A549 (cell line): ENCODE data around the gene RAPGEF5. TPM values are rescaled to one million over a fixed set of nuclear protein-coding genes. Genes with fewer than 3 reads are reported as not detected.

Source experiments
- ATAC-seq, 2 experiments: fragments of 200-7000 bp in 1 of 2; fragments of >200 bp in 1 of 2; cut with Nextera tagmentation in 1 of 2; cut with Tn5 transposase in 1 of 2; 3 replicates each; pipeline versions ENCODE4 v1.8.0 to v1.9.1; 2018 to 2020; ENCODE audit warnings: mild to moderate bottlenecking in 1 of 2, moderate library complexity in 1 of 2
- CTCF ChIA-PET: fragments of 300-600 bp; sonication (Branson Sonifier 250); formaldehyde crosslinking; extraction: SDS; loops from one replicate; lab custom pipeline; 2021; ENCODE audit warnings: antibody characterized with exemption, inconsistent platforms; lab: Yijun Ruan, JAX
- POLR2A ChIA-PET: fragments of 350-600 bp; formaldehyde crosslinking; extraction: SDS; loops from one replicate; lab custom pipeline; 2021; ENCODE audit warnings: antibody characterized with exemption, inconsistent platforms; lab: Yijun Ruan, JAX
- DNase-seq, 2 experiments: peaks; one replicate each; pipeline versions ENCODE4 v3.0.0 to v3.0.0-alpha.2; 2011 to 2016; ENCODE audit warnings: low read depth in 1 of 2, low spot score in 1 of 2
- FAIRE-seq: peaks from 2 replicates; lab custom pipeline; 2011; peaks lifted over from hg19 to GRCh38; lab: Jason Lieb, UNC
- H3K27ac ChIP-seq, 2 experiments: fragments of >200 bp; sonication (Bioruptor Twin); formaldehyde crosslinking; 3 replicates each; pipeline ENCODE4 v1.5.1; 2016 to 2017
- H3K4me1 ChIP-seq: fragments of >200 bp; sonication (Bioruptor Twin); formaldehyde crosslinking; 3 replicates; pipeline ENCODE4 v1.6.1; 2016
- H3K4me2 ChIP-seq: fragments of >200 bp; sonication (Bioruptor Twin); formaldehyde crosslinking; 3 replicates; pipeline ENCODE4 v1.6.1; 2016
- H3K4me3 ChIP-seq: fragments of >200 bp; sonication (Bioruptor Twin); formaldehyde crosslinking; 3 replicates; pipeline ENCODE4 v1.5.1; 2016
- H3K9me3 ChIP-seq: fragments of >200 bp; sonication (Bioruptor Twin); formaldehyde crosslinking; 3 replicates; pipeline ENCODE4 v1.6.1; 2016
- ATOH8 ChIP-seq: fragments of 250-450 bp; sonication (Bioruptor Pico); IDR thresholded peaks from 2 replicates; pipeline ENCODE4 v1.5.0; 2020; ENCODE audit warnings: low read depth, mild to moderate bottlenecking, moderate library complexity
- BHLHE40 ChIP-seq: IDR thresholded peaks from 2 replicates; pipeline ENCODE4 v1.6.1; 2012; ENCODE audit warnings: low read depth, low read length, inconsistent platforms
- CBX8 ChIP-seq: fragments of 200-600 bp; sonication (generic); IDR thresholded peaks from 2 replicates; pipeline ENCODE4 v1.6.1; 2016
- CTCF ChIP-seq: fragments of >200 bp; sonication (Bioruptor Twin); formaldehyde crosslinking; IDR thresholded peaks from 3 replicates; pipeline ENCODE4 v1.5.1; 2016
- E2F6 ChIP-seq: IDR thresholded peaks from 2 replicates; pipeline ENCODE4 v1.6.1; 2012; ENCODE audit warnings: low read depth, borderline replicate concordance
- ELK1 ChIP-seq: fragments of 150-350 bp; IDR thresholded peaks from 2 replicates; pipeline ENCODE4 v1.6.1; 2014; ENCODE audit warnings: low read depth, mild to moderate bottlenecking, low read length
- ESRRA ChIP-seq: fragments of 150-350 bp; IDR thresholded peaks from 2 replicates; pipeline ENCODE4 v1.6.1; 2014; ENCODE audit warnings: mild to moderate bottlenecking, low read length, borderline replicate concordance
- FOXS1 ChIP-seq: fragments of 250-450 bp; sonication (Bioruptor Pico); IDR thresholded peaks from 2 replicates; pipeline ENCODE4 v1.5.0; 2020; ENCODE audit warnings: mild to moderate bottlenecking, moderate library complexity
- HDAC2 ChIP-seq: fragments of 200-600 bp; sonication (generic); IDR thresholded peaks from 2 replicates; pipeline ENCODE4 v1.6.1; 2016
- HES2 ChIP-seq: fragments of >200 bp; sonication (Bioruptor Twin); formaldehyde crosslinking; IDR thresholded peaks from 2 replicates; pipeline ENCODE4 v1.6.1; 2016
- HMGXB4 ChIP-seq: fragments of 250-450 bp; sonication (Bioruptor Pico); IDR thresholded peaks from 2 replicates; pipeline ENCODE4 v1.5.0; 2021; ENCODE audit warnings: mild to moderate bottlenecking, moderate library complexity, borderline replicate concordance
- JUNB ChIP-seq: fragments of >200 bp; sonication (Bioruptor Twin); formaldehyde crosslinking; IDR thresholded peaks from 2 replicates; pipeline ENCODE4 v1.6.1; 2016
- MYC ChIP-seq: IDR thresholded peaks from 2 replicates; pipeline ENCODE4 v1.6.1; 2012; ENCODE audit warnings: mild to moderate bottlenecking, inconsistent platforms, low read length, improper control_type of control experiment, borderline replicate concordance
- NFE2L2 ChIP-seq: fragments of 150-350 bp; conservative IDR thresholded peaks from 2 replicates; pipeline ENCODE4 v1.6.1; 2014; ENCODE audit warnings: low read length
- PHF8 ChIP-seq: fragments of 200-600 bp; sonication (generic); IDR thresholded peaks from 2 replicates; pipeline ENCODE4 v1.6.1; 2016; ENCODE audit warnings: low read depth, mild to moderate bottlenecking, antibody characterized with exemption, moderate library complexity, borderline replicate concordance
- RAD21 ChIP-seq, 2 experiments: fragments of >200 bp in 1 of 2; sonication (Bioruptor Twin) in 1 of 2; formaldehyde crosslinking in 1 of 2; IDR thresholded peaks in 1 of 2; conservative IDR thresholded peaks in 1 of 2; 2 replicates in 1 of 2; 3 replicates in 1 of 2; pipeline ENCODE4 v1.6.1; 2012 to 2018; ENCODE audit warnings: inconsistent platforms in 1 of 2
- SMC3 ChIP-seq: fragments of >200 bp; sonication (Bioruptor Twin); formaldehyde crosslinking; IDR thresholded peaks from 3 replicates; pipeline ENCODE4 v1.6.1; 2018; ENCODE audit warnings: inconsistent platforms
- SREBF2 ChIP-seq: fragments of 450-650 bp; IDR thresholded peaks from 2 replicates; pipeline ENCODE4 v1.6.1; 2014; ENCODE audit warnings: mild to moderate bottlenecking, moderate library complexity
- ZNF302 ChIP-seq: fragments of 250-450 bp; sonication (Bioruptor Pico); IDR thresholded peaks from 2 replicates; pipeline ENCODE4 v1.9.0; 2021; ENCODE audit warnings: inconsistent platforms, mild to moderate bottlenecking, moderate library complexity
- whole genome bisulfite sequencing: methylation state at CpG from one replicate; pipeline ENCODE4 v1.1.6; 2017; ENCODE audit errors: missing lambda C conversion rate; 5-methylcytosine and 5-hydroxymethylcytosine counted together
- polyA plus RNA-seq, 4 experiments: library from polyadenylated mRNA; depleted of rRNA in 3 of 4; stranded (reverse); fragments of >200 nt; fragmentation: RNase III in 1 of 4; extraction: RNeasy Plus Mini Kit Qiagen cat#74134 plus additional on column Dnase treatment in 1 of 4; gene quantifications; 2 replicates in 3 of 4; 3 replicates in 1 of 4; pipeline ENCODE4 v1.2.3, GENCODE V29; 2011 to 2017

The RAPGEF5 gene
- polyA plus RNA-seq, 2 of the 4 experiments (the other 2 are of a cell fraction), result 0.03 to 0.14 TPM

- TF ChIP-seq CTCF, result no peak
- TF ChIP-seq JUNB, result no peak
Measured at GRCh38 chr7:22223807-22224206, 133.1 kb downstream of the RAPGEF5 start (continued).

- CTCF ChIA-PET, result no interaction called here
- 6% methylated on average over 4 of the region's 4 CpGs for WGBS
- POLR2A ChIA-PET, result no interaction called here
- FAIRE-seq (no peak), ATAC-seq (no peak), DNase-seq (no peak)
- no peak overlapping the region for H3K4me2 ChIP-seq
- no peak overlapping the region for H3K4me3 ChIP-seq
- no peak for TF ChIP-seq ELK1
- no peak for TF ChIP-seq CBX8
- TF ChIP-seq E2F6, result no peak
- no peak for TF ChIP-seq HES2
- no peak for TF ChIP-seq ATOH8
- TF ChIP-seq MYC, result no peak
- no peak for TF ChIP-seq NFE2L2
- no peak for TF ChIP-seq SREBF2
- no peak for TF ChIP-seq PHF8
- no peak for TF ChIP-seq RAD21 (conservative IDR thresholded peaks at IDR 0.05 in 1 of 2, IDR thresholded peaks at IDR 0.05 in 1 of 2)
- TF ChIP-seq CTCF, result no peak
- no peak for TF ChIP-seq ESRRA
- no peak for TF ChIP-seq BHLHE40
- no peak for TF ChIP-seq HDAC2
- no peak for TF ChIP-seq ZNF302 (CRISPR knock-in tag)
- H3K27ac ChIP-seq, result no peak overlapping the region
- H3K9me3 ChIP-seq, result no peaks in the 10 kb centered on the region
- H3K4me1 ChIP-seq, result no peaks in the 10 kb centered on the region
Measured at GRCh38 chr7:22220941-22221340, 136.0 kb downstream of the RAPGEF5 start.

GRCh38 chr7:22219739-22220493 is 137.0 kb downstream of the RAPGEF5 start:
- Histone ChIP-seq H3K9me3 (no peaks in the 10 kb centered on the region), H3K4me2 (no peak overlapping the region), H3K4me3 (no peak overlapping the region), H3K27ac (no peak overlapping the region), H3K4me1 (no peaks in the 10 kb centered on the region)
- WGBS, result 36% methylated on average over 10 of the region's 10 CpGs
- no peak for FAIRE-seq
- no peak for DNase-seq
- ChIA-PET CTCF (no interaction called here), POLR2A (no interaction called here)
- no peak for ATAC-seq
- no peak for TF ChIP-seq HMGXB4 (CRISPR knock-in tag)
- no peak for TF ChIP-seq SMC3
- no peak for TF ChIP-seq CTCF
- TF ChIP-seq FOXS1, result no peak
- TF ChIP-seq ELK1, result no peak
